ENCODE data around the gene MAFG.

MAFG gene

GRCh38 chr17:81870131-81870980 lies 57.2 kb downstream of the MAFG start:
- DNase-seq = peak in 2 of 56 donors; percentile 8 to 16

DNA sequence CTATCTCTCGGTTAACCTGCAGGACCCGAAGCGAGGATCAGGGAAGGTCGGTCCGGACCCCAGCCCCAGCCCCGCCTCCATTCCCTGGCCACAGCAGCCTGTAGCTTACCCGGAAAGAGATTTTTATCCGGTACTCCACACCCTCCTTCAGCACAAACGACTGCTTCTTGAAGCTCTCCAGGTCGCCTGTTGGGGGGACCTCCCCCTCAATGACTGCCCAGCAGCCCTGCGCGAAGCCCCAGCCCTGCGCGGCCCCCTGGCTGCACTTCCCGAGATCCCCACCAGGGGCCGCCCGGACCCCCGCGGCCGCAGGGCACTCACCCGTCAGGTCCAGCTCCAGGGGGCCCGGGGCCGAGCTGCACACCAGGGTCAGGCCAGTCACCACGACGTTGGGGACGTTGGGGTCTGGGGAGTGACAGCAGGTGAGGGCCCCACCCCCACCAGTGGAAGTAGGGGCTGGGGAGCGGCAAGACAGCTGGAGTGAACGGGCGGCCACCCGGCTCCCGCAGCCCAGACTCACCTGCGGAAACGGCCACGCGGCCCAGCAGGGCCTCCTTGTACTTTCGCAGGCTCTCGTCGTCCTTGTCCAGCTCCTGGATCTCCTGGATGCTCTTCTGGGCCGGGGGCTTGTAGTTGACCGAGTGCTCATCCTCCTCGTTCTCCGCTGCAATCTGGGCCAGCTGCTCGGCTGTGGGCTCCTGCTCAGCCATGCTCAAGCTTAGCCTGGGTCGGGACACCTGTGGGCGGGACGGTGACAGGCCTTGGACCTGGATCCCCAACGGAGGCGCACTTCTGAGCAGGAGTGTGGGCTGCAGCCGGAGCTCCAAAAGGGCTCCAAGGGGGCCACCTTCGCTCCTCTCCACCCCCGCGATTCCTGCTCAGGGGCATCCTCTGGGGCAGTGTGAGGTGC lies 58.1 kb downstream of the MAFG start:
- peak in 3 of 56 donors; percentile 12 to 30 (median 27) for DNase-seq

DNA sequence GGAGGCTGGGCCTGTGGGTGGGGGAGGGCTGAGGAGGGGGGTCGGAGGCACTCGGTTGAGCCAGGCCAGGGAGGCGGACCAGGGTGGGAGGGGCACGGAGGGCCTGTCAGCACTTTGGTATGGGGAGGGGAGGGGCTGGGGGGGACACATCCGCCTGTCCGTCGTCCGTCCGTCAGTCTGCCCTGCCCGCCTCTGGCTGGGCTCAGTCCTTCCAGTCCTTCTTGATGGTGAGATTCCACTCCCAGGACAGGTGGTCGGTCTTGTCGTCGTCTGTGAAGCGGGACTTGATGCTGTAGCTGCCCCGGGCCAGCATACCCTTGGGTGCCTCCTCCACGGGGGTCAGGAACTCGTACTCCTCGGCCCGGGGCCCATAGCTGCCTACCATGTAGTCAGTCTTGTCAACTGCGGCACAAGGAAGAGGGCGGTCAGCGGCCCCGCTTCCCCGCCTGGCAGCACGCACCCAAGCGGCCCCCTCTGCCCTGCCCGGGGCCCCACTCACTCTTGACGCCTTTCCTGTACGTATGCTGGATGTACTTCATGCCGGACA lies 58.8 kb downstream of the MAFG start:
- no peak for DNase-seq

All from nucleus accumbens (tissue), 56 donors.